PC-9 (cell line): ENCODE measurements around the gene HPDL. TPM values are rescaled to one million over a fixed set of nuclear protein-coding genes. Genes with fewer than 3 reads are reported as not detected.

Experiments used
- BruUV-seq: library from RNA; stranded (reverse); fragments of 400-500 nt; replicated peaks from 2 replicates; lab custom pipeline; 2021; lab: Mats Ljungman, UMichigan
- CTCF ChIA-PET: fragments of 300-600 bp; sonication (Branson Sonifier 250); formaldehyde crosslinking; loops from one replicate; lab custom pipeline; 2022; ENCODE audit warnings: antibody characterized with exemption; lab: Charles Lee
- POLR2A ChIA-PET: fragments of 300-600 bp; sonication (Branson Sonifier 250); formaldehyde crosslinking; loops from one replicate; lab custom pipeline; 2022; ENCODE audit warnings: antibody characterized with exemption; ENCODE audit not compliant: unreplicated experiment; lab: Charles Lee
- DNase-seq, 2 experiments: peaks; one replicate each; pipeline versions ENCODE4 v3.0.0 to v3.0.0-alpha.2; 2015 to 2022; ENCODE audit warnings: mixed read lengths in 1 of 2
- H2AFZ ChIP-seq: fragments of 200-600 bp; sonication (generic); 2 replicates; pipeline ENCODE4 v1.8.1; 2017; ENCODE audit warnings: antibody characterized with exemption
- H3F3A ChIP-seq: fragments of 200-600 bp; sonication (generic); 2 replicates; pipeline ENCODE4 v1.8.1; 2017; ENCODE audit warnings: antibody characterized with exemption, mild to moderate bottlenecking, low read depth; ENCODE audit not compliant: insufficient read depth
- H3K27ac ChIP-seq: fragments of 200-600 bp; sonication (generic); 2 replicates; pipeline ENCODE4 v1.6.1; 2016; ENCODE audit warnings: mixed run types
- H3K27me3 ChIP-seq: fragments of 200-600 bp; sonication (generic); 2 replicates; pipeline ENCODE4 v1.6.1; 2016; ENCODE audit warnings: low read depth, mixed run types; ENCODE audit not compliant: insufficient read depth
- H3K36me3 ChIP-seq: fragments of 200-600 bp; sonication (generic); 2 replicates; pipeline ENCODE4 v1.6.1; 2016; ENCODE audit warnings: low read depth, mixed run types
- H3K4me1 ChIP-seq: fragments of 200-600 bp; sonication (generic); replicated peaks from 2 replicates; pipeline ENCODE4 v1.6.1; 2016; ENCODE audit warnings: mixed run types; ENCODE audit not compliant: insufficient read depth
- H3K4me2 ChIP-seq: fragments of 200-600 bp; sonication (generic); 2 replicates; pipeline ENCODE4 v1.6.1; 2017; ENCODE audit warnings: mixed run types
- H3K4me3 ChIP-seq: fragments of 200-600 bp; sonication (generic); 2 replicates; pipeline ENCODE4 v1.6.1; 2016; ENCODE audit warnings: mixed run types
- H3K79me2 ChIP-seq: fragments of 200-600 bp; sonication (generic); 2 replicates; pipeline ENCODE4 v1.6.1; 2017; ENCODE audit warnings: low read depth, mixed run types
- H3K9me2 ChIP-seq: fragments of 200-600 bp; sonication (generic); 2 replicates; pipeline ENCODE4 v1.8.1; 2017; ENCODE audit warnings: mild to moderate bottlenecking; ENCODE audit not compliant: insufficient read depth
- H3K9me3 ChIP-seq: fragments of 200-600 bp; sonication (generic); 2 replicates; pipeline ENCODE4 v1.8.1; 2016; ENCODE audit warnings: low read depth; ENCODE audit not compliant: insufficient read depth
- H4K20me1 ChIP-seq: fragments of 200-600 bp; sonication (generic); 2 replicates; pipeline ENCODE4 v1.8.1; 2017; ENCODE audit not compliant: insufficient read depth
- EZH2 ChIP-seq: fragments of 200-600 bp; sonication (generic); IDR thresholded peaks from 2 replicates; pipeline ENCODE4 v1.8.0; 2017; ENCODE audit warnings: antibody characterized with exemption, low read depth
- intact Hi-C: fragments of 100-400 bp; cut with micrococcal nuclease; formaldehyde crosslinking; loops from one replicate; pipeline ENCODE4 v1.10.0; 2022; ENCODE audit not compliant: unreplicated experiment
- total RNA-seq: library from RNA; stranded (reverse); gene quantifications from 2 replicates; pipeline ENCODE4 v1.2.3, GENCODE V29; 2021
- TF ChIP-seq, protein P1 (sequence below): fragments of 200-600 bp; sonication (generic); conservative IDR thresholded peaks from 2 replicates; pipeline ENCODE4 v1.6.1; 2017; ENCODE audit warnings: mixed run types, antibody characterized with exemption, mild to moderate bottlenecking, moderate library complexity

HPDL gene
- total RNA-seq, 1 experiment from 2014 or later = 10.4 TPM

DNA sequence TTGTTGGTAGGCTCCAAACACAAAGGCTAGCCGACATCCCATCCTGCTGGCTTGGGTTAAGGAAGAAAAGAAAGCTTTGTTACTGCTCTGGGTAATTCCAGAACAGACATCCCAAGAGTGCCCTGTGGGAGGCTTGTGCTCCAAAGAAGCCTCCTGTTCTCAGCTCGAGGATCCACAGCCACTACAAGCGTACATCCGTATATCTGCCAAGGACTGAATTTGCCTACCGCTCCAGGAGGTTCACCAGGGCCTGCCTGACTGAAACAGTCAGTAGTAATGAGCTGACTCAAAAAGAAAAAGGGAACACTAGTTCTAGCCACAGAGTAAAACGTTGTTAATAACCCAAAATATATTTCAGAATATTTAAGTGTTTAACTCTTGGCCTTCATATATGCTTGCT lies 38.4 kb downstream of the HPDL start:
- Histone ChIP-seq H3K4me3 (no peak overlapping the region), H3K27me3 (no peaks in the 10 kb centered on the region), H3K4me1 (peaks cover under 1% of the 10 kb centered on the region; the same call in 1 of the 2 replicates), H3K27ac (no peak overlapping the region), H3K9me3 (no peaks in the 10 kb centered on the region), H2AFZ (no peak overlapping the region), H3K79me2 (no peaks in the 10 kb centered on the region), H3F3A (peaks cover 11% of the 10 kb centered on the region; the same call in 1 of the 2 replicates), H3K36me3 (no peaks in the 10 kb centered on the region), H4K20me1 (no peaks in the 10 kb centered on the region), H3K9me2 (no peaks in the 10 kb centered on the region), H3K4me2 (no peak overlapping the region)
- TF ChIP-seq, protein P1, sequence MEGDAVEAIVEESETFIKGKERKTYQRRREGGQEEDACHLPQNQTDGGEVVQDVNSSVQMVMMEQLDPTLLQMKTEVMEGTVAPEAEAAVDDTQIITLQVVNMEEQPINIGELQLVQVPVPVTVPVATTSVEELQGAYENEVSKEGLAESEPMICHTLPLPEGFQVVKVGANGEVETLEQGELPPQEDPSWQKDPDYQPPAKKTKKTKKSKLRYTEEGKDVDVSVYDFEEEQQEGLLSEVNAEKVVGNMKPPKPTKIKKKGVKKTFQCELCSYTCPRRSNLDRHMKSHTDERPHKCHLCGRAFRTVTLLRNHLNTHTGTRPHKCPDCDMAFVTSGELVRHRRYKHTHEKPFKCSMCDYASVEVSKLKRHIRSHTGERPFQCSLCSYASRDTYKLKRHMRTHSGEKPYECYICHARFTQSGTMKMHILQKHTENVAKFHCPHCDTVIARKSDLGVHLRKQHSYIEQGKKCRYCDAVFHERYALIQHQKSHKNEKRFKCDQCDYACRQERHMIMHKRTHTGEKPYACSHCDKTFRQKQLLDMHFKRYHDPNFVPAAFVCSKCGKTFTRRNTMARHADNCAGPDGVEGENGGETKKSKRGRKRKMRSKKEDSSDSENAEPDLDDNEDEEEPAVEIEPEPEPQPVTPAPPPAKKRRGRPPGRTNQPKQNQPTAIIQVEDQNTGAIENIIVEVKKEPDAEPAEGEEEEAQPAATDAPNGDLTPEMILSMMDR = no peak
- no peak for TF ChIP-seq EZH2
- POLR2A ChIA-PET = no interaction called here
- BruUV-seq = no TSS peak
- DNase-seq = no peak
- CTCF ChIA-PET = no interaction called here
- intact Hi-C loops = no loop called here

DNA sequence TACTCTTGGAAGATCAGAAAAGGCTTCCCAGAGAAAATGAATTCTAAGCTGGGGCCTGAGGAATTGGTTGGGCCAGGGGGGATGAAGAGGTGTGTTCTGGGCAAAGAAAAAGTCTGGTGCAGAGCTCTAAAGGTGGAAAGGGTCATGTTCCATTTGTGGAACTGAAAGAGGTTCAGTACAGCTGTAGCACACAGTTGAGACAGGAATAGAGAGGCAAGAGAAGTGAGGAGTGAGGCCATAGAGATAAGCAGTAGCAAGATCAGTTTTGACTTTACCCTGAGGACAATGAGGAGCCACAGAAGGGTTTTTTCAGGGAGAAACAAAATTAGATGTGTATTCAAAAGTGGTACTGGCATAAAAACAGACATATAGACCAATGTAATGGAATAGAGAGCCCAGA lies 43.9 kb downstream of the HPDL start:
- Histone ChIP-seq H3K79me2 (no peaks in the 10 kb centered on the region), H3K27ac (no peak overlapping the region), H3K4me1 (no peaks in the 10 kb centered on the region), H3K9me3 (no peaks in the 10 kb centered on the region), H2AFZ (no peak overlapping the region), H4K20me1 (no peaks in the 10 kb centered on the region), H3K36me3 (no peaks in the 10 kb centered on the region), H3F3A (no peaks in the 10 kb centered on the region), H3K27me3 (no peaks in the 10 kb centered on the region), H3K9me2 (no peaks in the 10 kb centered on the region), H3K4me2 (no peak overlapping the region), H3K4me3 (no peak overlapping the region)
- no TSS peak for BruUV-seq
- ChIA-PET CTCF (no interaction called here), POLR2A (no interaction called here)
- TF ChIP-seq EZH2 = no peak
- TF ChIP-seq, protein P1 = no peak
- intact Hi-C loops = no loop called here
- DNase-seq = no peak

DNA sequence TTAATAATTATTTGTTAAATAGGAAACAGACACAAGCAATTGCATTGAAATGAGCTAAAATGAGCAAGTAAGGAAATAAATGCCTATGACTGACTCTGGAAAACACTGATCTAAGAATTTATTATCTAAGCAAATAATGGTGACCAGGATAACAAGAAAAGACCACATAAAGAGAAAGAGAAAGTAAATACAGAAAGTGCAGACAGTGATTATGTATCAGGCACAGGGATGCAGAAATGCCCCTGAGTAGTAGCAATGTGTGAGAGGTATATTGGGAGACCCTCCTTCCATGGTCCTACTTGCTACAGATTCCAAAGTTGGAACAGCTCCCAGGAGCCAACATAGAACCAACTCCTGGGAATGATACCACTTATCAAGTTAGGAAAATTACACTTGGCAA lies 46.9 kb downstream of the HPDL start:
- no peaks in the 10 kb centered on the region for H3K4me1 ChIP-seq
- H3K9me2 ChIP-seq = no peaks in the 10 kb centered on the region
- H3K36me3 ChIP-seq = no peaks in the 10 kb centered on the region
- H3K79me2 ChIP-seq = no peaks in the 10 kb centered on the region
- intact Hi-C loops = no loop called here
- H3K9me3 ChIP-seq = no peaks in the 10 kb centered on the region
- ChIA-PET POLR2A (interaction anchor here (0.6 kb wide), 1 partner anchor 382 kb away, joined by 4 read pairs; no protein-coding TSS in a partner anchor), CTCF (no interaction called here)
- no peaks in the 10 kb centered on the region for H4K20me1 ChIP-seq
- H3F3A ChIP-seq = no peaks in the 10 kb centered on the region
- H3K4me3 ChIP-seq = no peak overlapping the region
- H3K4me2 ChIP-seq = no peak overlapping the region
- no TSS peak for BruUV-seq
- DNase-seq = no peak
- no peaks in the 10 kb centered on the region for H3K27me3 ChIP-seq
- TF ChIP-seq, protein P1 = no peak
- no peak for TF ChIP-seq EZH2
- no peak overlapping the region for H3K27ac ChIP-seq
- H2AFZ ChIP-seq = no peak overlapping the region
